HG03521 (cell line): ENCODE results near the gene OR14A2.
"Not testable (repeated sequence)": the region's sequence is repeated elsewhere in the genome, so short reads cannot be mapped to it uniquely, and the experiment has no call there.

Source experiments
- ATAC-seq: cut with Tn5 transposase; IDR thresholded peaks from one replicate; pipeline ENCODE4 v1.9.1; 2021; ENCODE audit warnings: mild to moderate bottlenecking, moderate library complexity; ENCODE audit not compliant: unreplicated experiment

The OR14A2 gene

DNA sequence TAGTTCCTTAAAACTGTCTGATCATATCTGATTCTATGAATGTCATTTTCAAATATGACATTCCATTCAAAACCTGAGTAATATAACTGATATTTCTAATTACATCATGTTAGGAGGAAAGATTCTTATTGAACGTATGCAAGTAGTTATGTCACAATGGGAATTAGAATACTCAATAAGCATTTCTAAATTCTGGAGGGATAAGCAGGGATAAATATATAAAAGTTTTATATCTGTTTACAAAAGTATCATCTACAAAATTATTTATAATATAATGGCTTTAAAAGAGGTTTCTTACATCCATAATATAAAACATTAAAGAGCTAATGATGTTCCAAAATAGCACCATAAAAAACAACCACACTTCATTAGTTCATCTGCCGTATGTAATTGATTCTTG, at the start of gene OR14A2:
Gene OR14A2, minus strand, starts transcription at position 101 of the 400 bp plus-strand sequence.
- no peak for ATAC-seq

DNA sequence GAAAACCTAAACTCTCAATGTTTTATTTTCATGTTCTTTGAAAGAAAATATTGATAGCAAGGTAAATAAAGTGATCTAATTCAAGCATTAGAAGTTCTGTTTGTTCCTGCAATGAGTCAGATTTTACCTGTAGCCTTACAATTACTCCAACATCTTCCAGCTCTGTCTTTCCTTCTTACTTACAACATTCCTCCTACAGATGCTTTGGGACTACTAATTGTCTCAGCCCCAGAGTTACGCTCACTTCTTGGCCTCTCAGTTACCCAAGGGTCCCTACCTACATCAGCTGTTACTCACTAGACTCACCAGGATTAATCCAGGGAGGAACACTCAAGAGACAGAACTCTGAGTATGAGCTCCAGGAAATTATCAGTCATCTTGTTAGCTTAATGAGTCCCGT, 49.6 kb upstream of the OR14A2 start:
- no peak for ATAC-seq

DNA sequence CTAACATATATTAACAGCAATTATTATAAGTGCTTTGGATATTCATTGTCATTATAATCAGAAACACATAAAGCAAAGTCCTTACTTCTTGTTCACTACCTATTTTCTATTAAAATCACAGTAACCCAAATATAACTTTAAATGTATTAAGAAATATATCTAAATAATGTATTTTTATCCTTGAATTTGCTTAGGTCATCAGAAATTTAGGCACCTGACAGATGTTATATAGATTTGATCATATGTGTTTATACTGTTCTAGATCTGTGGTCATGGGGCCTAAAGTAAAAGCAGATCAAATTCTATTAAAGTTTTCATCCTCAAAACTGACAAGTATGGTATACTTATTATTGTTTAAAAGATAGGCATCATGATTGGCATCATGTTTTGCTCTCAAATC, 21.7 kb upstream of the OR14A2 start:
- no peak for ATAC-seq

DNA sequence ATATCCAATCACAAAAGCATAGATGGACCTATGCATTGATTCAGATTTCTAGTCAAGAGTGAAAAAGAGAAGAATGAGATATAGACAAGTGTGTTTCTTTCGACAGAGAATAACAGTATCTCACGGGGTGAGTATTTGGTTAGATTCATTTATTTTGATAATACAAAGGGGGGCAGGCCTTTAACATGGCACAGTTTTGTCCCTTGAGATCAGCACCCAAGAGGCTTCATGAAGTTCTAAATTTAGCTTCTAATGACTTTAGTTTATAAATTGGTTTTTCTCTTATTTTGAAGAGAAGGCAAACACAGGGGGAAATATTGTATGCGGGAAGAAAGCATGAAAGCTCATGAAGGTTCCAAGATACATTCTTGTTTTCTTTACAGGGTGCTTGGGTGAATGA, 12.5 kb upstream of the OR14A2 start, which contains the start of gene OR1C1:
Gene OR1C1, minus strand, starts transcription at position 101 of the 400 bp plus-strand sequence. CDS start 2,150 bp downstream, outside the sequence.
- ATAC-seq: no peak

DNA sequence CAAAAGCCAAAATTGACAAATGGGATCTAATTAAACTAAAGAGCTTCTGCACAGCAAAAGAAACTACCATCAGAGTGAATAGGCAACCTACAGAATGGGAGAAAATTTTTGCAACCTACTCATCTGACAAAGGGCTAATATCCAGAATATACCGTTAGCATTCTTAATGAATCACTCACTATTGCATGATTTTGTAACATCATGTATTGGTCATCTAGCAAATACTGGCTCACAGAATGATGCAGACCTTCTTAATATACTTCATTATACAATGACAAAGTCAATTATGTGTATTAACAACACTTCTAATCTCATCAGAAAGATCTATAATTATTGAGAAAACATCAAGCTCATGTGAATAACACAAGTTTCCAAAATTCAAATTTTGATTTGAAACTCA, 6.4 kb upstream of the OR14A2 start:
- ATAC-seq: not testable (repeated sequence)

DNA sequence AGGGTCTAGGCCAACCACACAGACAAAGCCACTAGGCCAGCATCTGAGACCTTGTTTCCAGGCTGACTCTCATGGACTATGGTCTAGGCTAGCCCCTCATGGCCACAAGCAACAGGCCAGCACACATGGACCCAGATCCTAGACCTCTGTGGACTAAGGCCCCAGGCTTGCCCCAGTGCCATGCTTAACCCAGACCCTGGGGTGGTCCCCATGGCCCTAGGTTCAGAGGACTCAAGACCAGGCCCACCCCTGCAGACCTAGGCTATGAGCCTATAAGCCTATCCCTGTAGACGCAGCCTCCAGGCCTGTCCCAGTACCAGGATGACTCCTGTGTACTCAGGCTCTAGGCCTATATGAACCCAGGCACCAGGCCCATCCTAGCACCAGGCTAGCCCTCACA, 1.9 kb upstream of the OR14A2 start:
- ATAC-seq: no peak

DNA sequence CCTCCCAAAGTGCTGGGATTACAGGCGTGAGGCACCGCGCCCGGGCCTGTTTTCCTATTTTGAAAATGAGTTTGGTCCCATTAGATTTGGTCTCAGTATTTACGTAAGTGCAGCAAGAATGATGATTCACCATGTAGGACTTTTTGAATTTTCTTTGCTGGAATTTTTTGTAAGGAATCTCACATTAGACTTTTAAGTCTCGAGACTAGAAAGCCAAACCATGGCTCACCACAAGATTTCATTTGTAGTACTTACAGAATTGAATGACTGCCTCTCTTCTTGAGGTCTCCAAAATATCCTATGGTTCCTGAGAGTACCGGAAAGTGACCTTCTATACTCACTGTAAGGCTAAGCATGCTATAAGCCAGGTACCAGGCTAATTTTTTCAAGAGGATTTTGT, 325 bp downstream of the OR14A2 start:
- no peak for ATAC-seq

DNA sequence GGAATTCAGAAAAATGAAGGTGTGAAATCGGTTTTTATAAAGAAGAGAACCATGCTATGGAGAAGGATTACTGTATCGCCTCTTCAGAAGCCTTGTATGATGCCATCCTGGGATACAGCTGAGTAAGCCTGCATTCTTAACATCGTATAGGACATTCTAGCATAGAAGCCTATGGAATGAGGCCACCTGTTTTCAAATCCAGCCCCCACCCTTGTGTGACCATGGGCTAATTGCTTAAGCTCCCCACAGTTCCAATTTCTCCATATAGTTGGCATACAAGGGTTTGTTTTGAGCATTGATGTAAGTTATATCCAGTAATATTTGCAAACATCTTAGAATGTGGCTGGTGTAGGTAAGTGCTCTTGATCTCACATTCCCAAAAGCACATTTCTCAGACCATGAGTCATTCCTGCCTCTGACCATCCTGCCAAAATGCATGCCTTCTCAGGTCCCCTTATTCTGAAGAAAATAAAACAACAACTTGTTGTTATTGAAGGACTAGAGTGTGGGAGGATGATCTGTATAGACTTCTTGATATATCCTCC, 1.5 kb downstream of the OR14A2 start:
- no peak for ATAC-seq

DNA sequence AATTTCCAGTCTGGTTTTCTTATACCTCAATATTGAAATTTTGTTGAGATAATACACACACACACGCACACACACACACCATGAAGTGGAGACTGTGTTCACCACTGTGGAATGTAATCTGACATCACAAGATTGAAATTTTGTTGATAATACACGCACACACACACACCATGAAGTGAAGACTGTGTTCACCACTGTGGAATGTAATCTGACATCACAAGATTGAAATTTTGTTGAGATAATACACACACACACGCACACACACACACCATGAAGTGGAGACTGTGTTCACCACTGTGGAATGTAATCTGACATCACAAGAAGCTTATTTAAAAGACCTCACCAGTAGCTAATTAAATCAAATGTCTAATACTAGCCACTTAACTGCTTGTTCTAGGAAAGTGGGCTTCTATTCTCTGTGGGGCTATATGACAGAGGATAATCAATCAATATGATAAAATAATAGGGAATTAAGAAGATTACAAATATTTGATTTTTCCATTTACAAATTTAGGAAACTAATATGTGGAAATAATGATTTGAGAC, 5.7 kb downstream of the OR14A2 start:
- not testable (repeated sequence) for ATAC-seq

DNA sequence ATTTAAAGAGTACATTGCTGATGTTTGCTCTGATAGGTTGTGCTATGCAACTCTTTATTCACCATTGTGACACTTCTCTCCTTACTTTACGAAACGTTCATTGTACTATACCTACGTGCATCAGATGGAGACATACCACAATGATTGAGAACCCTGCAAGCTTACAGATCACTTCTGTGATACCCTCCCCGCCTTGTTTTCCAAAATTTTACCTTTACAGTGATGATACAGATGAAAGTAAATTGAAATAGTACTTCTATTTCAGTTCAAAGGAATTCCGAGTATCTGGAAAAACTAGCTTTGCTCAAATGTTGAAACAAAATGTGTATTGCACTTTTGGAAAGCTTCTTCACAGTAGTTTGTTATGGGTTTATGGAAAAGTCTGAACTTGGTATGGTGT, 6.2 kb downstream of the OR14A2 start:
- ATAC-seq: no peak

DNA sequence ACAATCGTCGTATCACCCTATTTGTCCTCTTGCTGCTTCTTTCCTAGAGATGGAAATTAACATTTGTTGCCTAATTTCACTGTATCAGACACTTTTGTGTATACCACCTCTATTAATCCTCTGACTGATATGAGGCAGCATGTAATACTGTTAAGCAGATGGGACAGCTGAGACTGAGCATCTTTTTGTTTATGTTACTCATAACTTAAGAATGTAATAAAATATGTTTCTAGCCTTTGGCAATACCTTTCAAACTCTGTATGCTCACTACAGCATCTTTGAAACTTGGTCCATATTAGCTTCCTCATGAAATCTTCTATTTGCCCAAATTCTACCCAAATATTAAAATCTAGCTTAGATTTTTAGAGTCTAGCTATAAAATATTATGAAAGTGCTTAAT, 7.2 kb downstream of the OR14A2 start:
- ATAC-seq: no peak

DNA sequence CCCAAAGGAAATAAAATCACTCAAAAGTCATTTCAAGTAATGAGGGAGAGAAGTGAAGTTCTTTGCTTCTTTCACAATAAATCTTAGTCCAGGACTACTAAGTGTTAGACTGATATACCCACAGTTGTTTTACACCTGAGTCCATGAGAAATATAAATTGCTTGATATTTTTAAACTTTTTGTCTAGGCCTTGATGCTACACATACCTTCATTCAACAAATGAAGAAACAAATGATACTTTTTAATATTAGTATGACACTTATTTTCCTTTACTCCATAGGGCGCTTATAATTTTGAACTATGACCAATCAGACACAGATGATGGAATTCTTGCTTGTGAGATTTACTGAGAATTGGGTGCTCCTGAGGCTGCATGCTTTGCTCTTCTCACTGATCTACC, 9.6 kb downstream of the OR14A2 start, which contains the start of gene OR14K1:
Gene OR14K1, plus strand, starts transcription at position 301 of the 400 bp plus-strand sequence. Its CDS starts 0 bp downstream, at position 301.
- ATAC-seq: no peak

DNA sequence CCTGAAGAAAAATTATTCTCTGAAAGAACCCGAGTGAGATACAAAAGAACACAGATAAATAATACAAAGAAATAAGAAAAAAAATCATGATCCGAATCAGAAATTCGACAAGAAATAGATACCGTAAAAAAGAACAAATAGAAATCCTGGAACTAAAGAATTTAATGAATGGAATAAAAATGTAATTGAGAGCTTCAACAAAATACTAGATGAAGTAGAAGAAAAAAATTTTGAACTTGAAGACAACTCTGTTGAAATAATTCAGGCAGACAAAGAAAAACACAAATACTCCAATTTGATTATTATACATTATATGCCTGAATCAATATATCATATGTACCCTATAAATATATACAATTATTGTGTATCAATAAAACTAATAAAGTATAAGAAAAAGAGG, 26.7 kb downstream of the OR14A2 start:
- no peak for ATAC-seq

DNA sequence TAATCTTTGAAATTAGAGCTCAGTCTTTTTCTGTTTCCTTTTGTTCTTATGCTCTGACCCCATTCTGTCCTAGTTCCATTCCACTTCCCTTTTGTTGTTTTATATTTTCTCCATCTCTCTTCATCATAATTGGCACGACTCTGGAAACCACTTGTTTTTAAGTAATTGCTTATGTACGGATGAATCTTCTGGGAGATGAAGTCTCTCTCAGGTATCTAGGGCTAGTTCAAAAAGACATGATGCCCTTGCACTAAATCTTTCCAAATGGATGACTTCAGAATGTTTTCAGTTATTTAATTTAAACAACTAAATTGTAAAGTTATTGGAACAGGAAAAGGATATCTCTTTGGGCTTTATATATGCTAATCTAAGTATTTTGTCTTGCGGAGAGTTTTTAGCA, 31.4 kb downstream of the OR14A2 start, which contains the start of gene OR6F1:
Gene OR6F1, minus strand, starts transcription at position 101 of the 400 bp plus-strand sequence. CDS start 3,891 bp downstream, outside the sequence.
- ATAC-seq: no peak

DNA sequence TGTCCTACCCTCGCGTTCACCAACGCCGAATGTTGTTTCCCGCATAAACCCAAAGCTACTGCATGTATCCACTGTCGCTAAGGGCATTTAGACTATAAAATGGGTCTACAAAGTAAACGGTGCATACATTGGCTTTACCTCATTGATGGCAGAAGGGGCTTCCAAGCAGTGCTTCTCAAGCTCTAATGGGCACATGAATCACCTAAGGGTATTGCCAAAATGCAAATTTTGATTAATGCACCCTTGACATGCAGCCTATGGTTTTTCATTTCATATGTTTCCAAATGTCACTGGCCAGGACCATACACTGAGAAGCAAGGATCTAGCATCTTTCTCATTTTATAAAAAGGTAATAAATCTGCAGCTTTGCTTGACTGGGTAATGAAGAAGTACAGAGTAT, 34.2 kb downstream of the OR14A2 start:
- ATAC-seq: no peak

DNA sequence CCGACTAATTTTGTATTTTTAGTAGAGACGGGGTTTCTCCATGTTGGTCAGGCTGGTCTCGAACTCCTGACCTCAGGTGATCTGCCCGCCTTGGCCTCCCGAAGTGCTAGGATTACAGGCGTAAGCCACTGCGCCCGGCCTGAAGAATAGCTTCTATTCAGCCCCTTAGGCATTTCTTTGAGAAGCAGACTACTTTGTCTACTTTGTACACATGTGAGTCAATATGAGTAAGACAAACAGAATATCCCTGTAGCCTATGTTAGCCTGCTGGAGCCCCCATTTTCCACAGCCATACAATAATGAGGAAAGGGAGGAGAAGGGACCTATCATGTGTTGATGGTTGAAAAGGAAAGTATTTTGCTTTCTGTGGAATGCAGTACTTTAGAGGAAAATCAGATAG, 37.3 kb downstream of the OR14A2 start:
- ATAC-seq: not testable (repeated sequence)

DNA sequence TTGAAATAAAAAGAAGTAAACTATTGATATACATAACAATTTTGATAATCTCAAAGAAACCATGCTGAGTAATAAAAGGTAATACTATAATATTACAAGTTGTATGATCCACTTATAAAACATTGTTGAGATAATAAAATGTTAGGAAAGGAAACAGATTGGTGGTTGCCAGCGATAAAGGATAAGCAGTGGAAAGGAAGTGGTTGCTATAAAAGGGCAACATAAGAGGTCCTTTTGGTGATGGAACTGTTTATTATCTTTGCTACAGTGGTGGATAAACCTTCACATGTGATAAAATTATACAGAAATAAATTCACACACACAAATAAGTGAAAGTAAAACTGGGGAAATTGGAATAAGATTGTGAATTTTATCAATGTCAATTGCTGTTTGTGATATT, 46.6 kb downstream of the OR14A2 start:
- no peak for ATAC-seq

DNA sequence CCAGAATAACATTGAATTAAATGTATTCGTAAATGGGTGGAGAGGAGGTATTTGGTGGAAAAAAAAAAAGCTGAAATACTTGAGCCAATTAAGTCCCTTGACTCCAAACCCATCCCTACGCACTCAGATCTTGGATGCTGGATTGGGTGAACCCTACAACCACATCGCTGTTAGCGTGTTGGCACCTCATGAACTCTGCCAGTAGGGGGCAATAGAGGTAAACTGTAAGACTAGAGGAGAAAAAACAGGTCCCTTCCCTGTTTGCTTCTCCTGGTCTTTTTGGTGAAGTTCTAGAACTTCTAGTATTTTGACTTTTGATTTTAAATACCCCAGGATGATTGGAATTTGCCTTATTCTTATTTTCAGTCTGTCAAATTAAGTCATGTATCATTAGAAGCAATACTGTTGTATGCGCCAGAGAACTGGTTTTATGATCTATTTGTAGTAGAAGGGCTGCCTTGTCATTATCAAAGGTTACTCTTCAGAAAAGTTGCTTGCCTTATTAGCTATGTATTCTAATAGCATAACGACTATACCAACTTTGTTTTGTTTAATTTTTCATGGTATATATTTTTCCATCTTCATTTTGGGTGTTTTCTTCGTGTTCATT, 66.5 kb downstream of the OR14A2 start:
- ATAC-seq: peak; percentile 82

DNA sequence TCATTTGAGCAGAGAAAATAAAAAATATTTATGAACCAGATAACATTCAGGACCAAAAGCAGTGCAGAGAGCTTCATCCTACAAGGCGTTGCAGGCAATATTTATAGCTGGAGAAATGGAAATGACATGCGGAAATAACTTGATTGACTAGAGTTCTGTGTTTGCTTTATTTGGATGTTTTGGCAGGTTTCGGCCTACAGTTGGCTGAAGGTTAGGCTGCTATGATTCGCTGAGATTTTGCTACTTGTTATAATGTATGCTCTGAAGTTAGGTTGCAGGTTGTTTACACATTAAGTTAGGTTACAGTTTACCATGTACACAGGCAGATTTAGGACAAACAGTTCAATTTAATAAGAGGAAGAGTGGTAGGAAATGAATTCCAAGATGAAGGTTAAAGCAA, 67.8 kb downstream of the OR14A2 start:
- ATAC-seq: no peak

DNA sequence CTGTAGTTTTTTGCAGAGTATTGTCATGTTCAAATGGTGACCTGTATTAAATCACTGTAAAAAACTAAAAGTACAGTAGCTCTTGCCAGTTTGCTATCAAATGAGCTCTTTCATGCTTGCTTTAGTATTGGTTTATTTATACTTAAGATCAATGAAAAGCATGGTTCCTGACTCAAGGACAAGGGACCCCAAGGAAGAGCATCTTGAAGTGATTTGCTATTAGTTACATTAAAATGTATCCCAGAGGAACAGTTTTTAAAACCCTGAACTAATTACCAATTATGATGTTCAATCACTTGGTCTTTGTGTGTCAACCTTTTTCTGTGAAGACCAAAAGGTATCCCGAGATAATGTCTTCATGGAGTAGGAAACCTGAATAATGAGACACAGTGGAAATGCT, 68.3 kb downstream of the OR14A2 start, which contains the start of gene OR13G1:
Gene OR13G1, minus strand, starts transcription at position 101 of the 400 bp plus-strand sequence. CDS start 6,698 bp downstream, outside the sequence.
- no peak for ATAC-seq
